Dermis blood vessel endothelial cell (primary cell): ENCODE measurements around the gene ZSCAN18. TPM values are rescaled to one million over a fixed set of nuclear protein-coding genes. Genes with fewer than 3 reads are reported as not detected.
"Not testable (repeated sequence)": the region's sequence is repeated elsewhere in the genome, so short reads cannot be mapped to it uniquely, and the experiment has no call there.

Experiments used
- DNase-seq: peaks from one replicate; pipeline ENCODE4 v3.0.0; 2010
- total RNA-seq: library from RNA; depleted of rRNA; stranded (reverse); fragments of >200 nt; gene quantifications from 2 replicates; pipeline ENCODE4 v1.2.3, GENCODE V29; 2014

The ZSCAN18 gene, protein sequence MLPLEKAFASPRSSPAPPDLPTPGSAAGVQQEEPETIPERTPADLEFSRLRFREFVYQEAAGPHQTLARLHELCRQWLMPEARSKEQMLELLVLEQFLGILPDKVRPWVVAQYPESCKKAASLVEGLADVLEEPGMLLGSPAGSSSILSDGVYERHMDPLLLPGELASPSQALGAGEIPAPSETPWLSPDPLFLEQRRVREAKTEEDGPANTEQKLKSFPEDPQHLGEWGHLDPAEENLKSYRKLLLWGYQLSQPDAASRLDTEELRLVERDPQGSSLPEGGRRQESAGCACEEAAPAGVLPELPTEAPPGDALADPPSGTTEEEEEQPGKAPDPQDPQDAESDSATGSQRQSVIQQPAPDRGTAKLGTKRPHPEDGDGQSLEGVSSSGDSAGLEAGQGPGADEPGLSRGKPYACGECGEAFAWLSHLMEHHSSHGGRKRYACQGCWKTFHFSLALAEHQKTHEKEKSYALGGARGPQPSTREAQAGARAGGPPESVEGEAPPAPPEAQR
- 44.4 and 45.1 TPM in 2 replicates for total RNA-seq

DNA sequence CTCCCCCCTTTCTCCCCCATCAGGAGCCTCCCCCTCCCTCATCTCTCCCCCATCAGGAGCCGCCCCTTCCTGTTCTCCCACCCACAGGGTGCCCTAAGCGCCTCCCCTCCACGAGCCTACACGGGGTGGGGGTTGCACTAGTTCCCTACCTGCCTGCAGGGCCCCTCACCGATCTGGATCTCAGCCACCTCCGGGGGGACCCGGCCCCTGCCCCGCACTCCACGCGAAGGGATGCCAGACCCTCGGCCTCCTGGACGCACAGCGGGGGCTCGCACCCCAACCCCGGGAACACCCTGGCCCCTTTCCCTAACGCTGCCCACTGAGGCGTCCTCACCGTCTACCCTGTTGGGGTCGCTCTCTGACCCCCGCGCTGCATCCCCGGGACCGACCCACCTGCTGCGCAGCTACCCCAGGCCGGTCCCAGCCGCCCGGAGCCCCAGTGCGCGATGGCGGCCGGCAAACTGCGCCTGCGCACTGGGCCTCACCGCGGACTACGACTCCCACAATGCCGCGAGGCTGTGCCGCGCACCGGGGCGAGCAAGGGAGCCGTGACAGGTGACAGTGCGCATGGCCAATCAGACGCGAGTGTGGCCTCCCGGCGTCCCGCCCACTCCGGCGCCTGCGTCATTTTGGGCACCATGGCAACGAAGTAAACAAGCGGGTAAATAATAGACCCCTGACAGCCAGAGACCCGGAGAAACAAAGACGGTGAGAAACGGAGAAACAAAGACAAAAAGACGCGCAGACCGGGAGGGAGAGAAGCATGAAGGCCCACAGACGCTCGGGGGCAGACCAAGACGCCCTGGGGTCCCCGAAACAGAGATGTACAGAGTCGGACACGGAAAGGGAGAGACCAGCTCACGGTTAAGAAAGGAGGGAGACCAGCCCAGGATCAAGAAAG, at the start of gene ZSCAN18:
ZSCAN18 (minus strand) TSS at position 451 of the 901 bp plus-strand sequence. CDS start 7,964 bp downstream, outside the sequence.
- peak; percentile 93 for DNase-seq

DNA sequence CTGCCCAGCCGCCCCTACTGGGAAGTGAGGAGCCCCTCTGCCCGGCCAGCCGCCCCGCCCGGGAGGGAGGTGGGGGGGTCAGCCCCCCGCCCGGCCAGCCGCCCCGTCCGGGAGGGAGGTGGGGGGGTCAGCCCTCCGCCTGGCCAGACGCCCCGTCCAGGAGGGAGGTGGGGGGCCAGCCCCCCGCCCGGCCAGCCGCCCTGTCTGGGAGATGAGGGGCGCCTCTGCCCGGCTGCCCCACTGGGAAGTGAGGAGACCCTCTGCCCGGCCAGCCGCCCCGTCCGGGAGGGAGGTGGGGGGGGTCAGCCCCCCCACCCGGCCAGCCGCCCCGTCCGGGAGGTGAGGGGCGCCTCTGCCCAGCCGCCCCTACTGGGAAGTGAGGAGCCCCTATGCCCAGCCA, 49.4 kb upstream of the ZSCAN18 start:
- DNase-seq = not testable (repeated sequence)

DNA sequence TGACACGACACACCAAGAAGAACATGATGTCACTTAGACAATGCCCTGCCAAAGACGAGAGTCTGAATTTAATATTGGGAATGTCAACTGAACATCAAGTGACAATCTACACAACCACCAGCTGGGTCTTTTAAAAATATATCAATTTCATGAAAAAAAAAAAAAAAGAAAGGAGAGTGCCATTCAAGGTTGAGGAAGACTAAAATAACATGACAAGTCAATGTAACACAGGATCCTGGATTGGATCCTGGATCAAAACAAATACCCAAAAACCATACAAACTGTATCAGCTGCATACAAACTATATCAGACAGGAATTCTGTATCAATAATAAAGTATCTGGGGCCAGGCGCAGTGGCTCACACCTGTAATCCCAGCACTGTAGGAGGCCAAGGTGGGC, 47.8 kb upstream of the ZSCAN18 start:
- no peak for DNase-seq

DNA sequence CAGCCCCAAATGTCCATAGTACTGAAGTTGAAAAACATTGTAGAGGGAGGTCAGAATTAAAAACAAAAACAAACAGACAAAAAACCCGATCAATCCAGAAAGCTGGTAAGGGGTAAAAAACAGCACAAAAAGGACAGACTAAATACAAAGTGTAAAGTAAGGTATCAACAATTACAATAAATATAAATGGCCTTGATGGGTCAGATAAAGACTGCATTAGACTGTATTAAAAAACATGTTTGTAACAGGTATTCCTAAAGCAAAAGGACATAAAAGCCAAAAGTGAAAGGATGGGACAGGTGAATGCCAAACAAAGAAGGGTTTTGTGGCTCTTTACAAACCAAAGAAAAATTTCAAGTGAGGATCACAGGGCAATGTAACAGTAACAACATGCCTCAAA, 36.2 kb upstream of the ZSCAN18 start:
- DNase-seq = no peak

DNA sequence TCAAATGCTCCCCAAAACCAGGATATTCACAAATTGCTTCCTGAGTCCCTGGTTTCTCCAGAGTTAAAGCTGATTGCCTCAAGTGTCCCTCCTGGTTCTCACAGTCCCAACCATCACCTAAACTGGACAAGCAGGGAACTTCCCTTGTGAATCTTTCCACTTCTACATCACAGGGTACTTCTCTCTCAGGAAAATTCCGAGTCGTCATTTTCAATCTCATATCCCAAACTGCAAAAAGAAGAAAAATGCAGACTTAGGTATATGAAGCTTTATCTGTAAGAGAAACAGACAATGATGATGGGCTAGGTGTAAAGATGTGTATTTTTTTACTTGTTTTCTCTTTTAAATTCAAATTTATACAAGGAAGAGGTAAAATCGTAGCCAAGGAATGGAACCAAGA, 31.3 kb upstream of the ZSCAN18 start:
- DNase-seq = no peak

DNA sequence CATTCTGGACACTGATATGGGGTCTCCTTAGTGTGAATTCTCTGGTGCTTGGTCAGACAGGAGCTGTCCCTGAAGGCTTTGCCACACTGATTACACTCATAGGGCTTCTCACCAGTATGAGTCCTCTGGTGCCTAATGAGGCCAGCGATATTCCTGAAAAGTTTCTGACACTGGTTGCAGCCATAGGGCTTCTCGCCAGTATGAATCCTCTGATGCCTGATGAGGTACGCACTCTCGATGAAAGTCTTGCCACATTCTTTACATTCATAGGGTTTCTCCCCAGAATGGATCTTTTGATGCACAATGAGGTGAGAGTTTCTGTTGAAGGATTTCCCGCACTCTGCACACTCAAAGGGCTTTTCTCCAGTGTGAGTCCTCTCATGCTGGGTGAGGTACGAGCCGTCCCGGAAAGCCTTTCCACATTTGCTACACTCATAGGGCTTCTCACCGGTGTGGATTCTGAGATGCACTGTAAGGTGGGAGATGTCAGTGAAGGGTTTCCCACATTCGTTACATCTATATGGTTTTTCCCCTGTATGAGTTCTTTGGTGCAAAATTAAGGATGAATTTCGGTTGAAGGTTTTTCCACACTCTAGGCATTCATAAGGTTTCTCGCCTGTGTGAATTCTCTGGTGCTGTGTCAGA, 30.1 kb upstream of the ZSCAN18 start:
- DNase-seq = no peak

DNA sequence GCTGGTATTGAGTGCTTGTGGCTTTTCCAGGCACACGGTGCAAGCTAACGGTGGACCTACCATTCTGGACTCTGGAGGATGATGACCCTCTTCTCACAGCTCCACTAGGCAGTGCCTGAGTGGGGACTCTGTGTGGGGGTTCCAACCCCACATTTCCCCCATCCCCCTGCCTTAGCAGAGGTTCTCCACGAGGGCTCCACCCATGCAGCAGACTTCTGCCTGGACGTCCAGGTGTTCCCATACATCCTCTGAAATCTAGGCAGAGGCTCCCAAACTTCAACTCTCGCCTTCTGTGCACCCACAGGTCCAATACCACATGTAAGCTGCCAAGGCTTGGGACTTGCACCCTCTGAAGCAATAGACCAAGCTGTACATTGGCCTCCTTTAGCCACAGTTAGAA, 25.3 kb upstream of the ZSCAN18 start:
- no peak for DNase-seq

DNA sequence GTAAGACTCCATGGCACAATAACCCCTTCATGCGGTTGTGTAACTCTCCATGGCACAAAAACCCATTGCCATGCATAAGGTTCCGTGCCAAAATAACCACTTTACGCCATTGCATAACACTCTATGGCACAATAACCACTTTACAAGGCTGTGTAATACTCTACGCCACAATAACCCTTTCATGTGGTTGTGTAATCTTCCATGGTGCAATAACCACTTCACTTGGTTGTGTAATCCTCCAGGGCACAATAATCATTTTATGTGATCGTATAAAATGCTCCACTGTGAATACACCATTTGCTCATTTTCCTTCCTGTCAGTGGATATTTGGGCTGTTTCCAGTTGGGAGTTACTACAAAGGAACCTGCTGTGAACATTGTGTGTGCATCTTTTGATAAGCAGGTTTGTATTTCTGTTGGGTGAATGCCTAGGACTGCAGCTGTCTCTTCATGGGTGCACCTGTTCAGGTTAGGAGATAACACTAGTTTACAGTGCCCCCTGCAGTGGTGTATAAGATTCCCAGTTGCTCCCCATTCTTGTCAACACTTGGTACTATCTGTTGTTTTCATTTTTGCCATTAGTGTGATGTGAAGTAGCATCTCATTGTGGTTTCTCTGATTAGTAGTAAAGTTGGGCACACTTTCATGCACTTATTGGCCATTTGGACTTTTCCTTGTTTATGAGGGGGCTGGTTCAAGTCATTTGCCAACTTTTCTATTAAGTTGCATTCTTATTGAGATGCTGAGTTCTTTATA, 21.1 kb upstream of the ZSCAN18 start:
- DNase-seq = no peak

DNA sequence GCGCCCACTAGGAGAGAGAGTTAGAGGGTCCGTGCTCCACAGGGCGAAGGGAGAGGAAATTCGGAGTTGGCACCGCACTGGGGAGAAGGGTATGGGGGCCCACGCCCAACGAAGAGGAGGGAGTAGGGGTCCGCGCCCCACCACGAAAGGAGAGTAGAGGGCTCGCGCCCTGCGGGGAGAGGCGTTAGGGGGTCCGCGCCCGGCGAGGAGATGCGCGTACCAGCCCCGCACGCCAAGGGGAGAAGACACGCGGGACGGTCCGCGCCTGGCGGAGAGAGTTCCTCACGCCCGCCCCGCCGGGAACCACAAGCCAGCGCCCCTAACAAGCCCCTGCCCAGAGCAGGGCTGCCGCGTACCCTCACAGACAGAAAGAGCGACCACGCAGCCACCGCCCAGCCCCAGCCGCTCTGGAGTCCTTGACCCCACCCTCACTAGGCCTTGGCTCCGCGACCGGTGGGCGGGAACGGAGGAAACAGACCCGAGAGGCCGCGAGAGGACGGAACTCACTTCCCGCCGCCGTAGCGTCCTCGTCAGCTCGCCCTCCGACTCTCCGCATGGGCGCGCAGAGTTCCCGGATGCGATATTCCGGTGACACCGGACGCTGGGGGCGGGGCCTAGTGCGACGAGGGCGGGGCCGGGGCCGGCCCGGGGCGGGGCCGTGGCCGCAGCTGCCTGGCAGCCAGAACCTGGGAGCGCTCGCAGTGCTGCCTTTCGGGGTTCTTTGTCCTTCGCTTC, 20.0 kb upstream of the ZSCAN18 start:
- DNase-seq = no peak

DNA sequence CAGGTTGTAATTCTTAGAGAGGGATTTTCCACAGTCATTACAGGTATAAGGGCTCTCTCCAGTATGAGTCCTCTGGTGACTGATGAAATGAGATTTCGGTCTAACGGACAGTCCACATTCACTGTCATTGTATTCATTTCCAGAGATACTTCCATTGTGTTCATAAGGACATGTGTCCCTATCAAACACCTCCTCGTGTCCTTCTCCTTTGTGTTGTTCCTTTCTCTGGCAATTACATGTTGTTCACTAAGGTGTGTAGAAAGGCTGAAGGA, 10.5 kb upstream of the ZSCAN18 start:
- DNase-seq = no peak

DNA sequence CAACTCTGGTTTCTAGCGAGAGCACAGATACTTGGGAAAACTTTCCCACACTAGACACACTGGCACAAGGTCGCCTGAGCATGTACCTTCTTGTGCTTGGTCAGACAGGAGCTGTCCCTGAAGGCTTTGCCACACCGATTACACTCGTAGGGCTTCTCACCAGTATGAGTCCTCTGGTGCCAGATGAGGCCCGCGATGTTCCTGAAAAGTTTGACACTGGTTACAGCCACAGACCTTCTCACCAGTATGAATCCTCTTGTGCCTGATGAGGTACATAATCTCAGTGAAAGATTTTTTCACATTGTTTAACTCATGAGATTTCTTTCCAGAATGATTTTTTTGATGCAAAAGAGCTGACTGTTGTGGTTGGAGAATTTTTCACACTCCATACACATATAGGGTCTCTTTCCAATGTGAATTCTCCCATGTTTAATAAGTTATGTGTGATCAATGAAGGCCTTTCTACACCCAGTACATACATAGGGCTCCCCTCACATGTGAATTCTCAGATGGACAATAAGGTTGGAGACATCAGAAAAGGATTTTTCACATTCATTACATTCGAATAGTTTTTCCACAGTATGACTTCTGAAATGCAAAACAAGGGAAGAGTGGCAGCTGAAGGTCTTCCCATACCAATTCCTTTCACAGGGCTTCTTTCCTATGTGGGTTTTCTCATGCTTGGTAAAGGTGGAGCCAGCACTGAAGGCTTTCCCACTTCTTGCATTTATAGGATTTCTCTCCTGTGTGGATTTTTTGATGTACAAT, 9.9 kb upstream of the ZSCAN18 start:
- DNase-seq = no peak

DNA sequence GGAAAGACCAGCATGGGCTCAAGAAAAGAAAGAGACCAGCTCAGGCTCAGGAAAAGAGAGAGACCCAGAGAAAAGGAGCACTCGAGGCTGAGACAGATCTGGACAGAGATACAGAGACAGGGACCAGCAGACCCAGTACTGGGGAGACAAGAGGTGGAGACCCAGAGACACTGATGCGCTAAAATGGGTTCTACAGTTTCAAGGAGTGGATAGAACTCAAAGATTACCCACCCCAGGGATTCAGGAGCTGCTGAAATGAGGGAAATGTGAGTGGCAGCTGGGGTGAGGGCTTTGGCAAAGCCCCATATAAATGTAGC, 609 bp upstream of the ZSCAN18 start:
- DNase-seq = no peak

DNA sequence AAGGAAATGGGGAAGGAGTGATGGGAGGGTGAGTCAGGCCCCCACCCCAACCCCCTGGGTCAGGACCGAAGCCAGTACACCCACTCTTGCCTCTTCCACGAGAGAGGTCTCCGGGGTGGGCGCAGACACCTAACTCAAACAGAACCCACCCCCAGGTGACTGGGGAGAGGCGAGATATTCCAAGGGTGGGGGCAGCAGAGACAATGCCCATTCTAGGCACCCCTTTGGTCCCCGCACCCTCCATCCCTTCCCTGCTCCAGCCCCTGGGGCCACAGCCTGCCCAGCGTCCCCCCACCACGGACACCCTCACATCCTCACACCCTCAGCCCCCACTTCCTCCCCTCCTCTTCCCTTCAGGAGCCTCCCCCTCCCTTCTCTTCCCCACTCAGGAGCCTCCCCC, 682 bp downstream of the ZSCAN18 start:
- no peak for DNase-seq

DNA sequence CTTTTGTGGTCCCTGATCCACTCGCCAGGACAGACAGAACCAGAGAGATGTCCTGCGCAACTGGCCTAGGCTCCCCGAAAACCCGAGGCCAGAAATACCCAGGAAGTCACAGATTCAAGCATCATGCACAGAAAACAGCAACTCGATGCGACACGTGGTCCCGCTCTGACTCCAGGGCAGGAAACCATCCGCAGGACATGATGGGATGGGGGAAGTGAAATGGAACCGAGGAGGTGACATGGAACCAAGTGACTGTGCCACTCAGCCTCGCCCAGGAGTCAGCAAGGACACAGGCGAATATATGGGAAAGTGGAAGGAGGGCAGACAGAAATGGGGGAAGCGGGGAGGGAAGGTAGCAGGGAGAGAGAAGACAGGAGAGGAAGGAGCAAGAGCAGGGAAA, 1.1 kb downstream of the ZSCAN18 start:
- no peak for DNase-seq

DNA sequence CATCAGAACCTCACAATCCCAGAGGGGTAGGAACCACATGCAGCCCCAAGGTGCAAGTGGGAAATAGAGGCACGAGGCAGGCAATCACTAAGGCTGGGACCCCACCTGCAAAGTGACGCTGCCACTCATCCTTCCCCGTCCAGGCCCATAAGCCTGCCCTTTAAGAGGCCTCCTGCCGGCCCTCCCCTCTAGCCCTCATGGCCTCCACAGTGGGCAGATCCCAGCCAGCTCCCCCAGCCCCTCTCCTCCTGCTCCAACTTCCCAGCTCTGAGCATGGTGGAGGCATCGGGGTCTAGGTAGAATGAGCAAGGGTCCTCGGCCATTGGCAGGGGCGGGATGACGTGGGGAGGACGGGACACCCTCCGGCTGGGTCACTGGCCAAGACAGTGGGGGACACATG, 2.7 kb downstream of the ZSCAN18 start:
- no peak for DNase-seq

DNA sequence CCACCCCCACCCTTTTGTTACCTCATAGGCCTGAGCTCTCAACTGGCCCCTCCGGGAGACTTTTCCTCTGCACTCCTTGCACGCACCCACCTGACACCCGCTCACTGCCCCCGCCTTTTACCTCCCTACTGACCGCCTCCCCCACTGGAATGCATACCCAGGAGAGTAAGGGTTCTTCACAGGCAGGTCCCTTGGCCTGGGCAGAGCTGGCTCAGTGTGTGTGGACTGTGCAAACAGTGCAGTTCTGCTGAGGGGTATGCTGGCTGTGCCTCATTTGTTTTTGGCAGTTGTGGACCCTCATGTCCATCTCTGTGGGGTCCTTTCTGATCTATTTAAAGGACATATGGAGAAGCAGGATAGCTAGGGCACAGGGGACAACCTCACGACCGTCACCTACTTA, 5.0 kb downstream of the ZSCAN18 start:
- DNase-seq = no peak

DNA sequence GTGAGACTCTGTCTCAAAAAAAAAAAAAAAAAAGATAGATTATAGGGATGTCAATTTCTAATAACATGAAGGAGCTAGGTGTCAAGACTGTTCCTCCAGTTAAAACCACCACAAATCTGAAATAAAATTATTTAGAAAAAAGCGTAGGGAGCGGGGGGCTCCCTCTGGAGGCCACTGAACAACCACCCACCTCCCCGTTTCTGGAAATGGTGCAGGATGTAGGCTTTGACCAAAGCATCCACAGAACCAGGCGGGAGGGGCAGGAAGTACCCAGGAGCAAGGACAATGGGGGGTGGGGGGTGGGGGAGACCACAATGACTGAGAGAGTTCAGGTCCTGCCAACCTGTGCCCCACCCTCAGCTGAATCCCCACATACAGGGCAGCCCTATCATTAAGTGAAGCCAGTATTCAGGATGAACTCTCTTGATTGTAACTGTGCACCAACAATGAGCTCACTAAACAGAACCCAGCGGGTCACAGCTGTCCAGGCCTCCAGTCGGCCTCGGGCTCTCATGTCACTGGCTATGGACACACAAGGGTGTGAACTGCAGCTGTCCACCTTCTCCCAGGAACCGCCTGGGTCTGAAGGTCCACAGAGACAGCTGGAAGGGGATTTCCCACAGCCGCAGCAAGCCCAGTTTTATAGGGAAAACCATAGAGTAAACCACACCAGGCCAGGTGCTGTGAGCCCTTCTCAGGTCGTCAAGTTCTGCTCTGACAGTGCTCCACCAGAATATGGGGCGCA, 6.6 kb downstream of the ZSCAN18 start:
- no peak for DNase-seq

DNA sequence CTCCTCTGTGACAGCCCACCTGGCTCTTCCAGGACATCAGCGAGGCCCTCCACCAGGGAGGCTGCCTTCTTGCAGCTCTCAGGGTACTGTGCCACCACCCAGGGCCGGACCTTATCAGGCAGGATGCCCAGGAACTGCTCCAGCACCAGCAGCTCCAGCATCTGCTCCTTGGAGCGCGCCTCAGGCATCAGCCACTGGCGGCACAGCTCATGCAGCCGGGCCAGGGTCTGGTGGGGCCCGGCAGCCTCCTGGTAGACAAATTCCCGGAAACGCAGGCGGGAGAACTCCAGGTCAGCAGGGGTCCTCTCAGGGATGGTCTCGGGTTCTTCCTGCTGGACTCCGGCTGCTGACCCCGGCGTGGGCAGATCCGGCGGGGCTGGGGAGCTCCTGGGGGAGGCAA, 8.2 kb downstream of the ZSCAN18 start:
- no peak for DNase-seq

DNA sequence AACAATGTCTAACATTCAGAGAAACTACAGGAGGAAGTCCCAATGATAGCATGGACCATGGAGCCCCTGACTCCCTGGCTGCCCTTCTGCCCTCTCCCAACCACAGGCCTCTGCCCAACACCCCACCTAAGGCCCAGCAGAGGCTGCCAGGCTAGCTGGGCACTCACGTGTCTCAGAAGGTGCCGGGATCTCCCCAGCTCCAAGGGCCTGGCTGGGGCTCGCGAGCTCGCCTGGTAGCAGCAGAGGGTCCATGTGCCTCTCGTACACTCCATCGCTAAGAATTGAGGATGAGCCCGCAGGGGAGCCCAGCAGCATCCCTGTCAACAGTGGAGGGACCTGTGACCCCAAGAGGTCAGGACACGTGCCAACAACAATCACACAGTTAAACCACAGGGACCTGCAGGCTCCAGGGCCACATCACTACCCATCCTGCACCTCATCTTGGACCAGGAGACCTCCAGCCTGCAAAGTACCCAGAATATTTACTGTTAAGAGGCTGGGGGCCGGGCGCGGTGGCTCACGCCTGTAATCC, 9.4 kb downstream of the ZSCAN18 start:
- no peak for DNase-seq
